PFSK-1 (cell line): ENCODE results near the gene EMILIN3.

Experiments used
- FOXP2 ChIP-seq: optimal IDR thresholded peaks from 2 replicates; pipeline ENCODE3; 2011; ENCODE audit warnings: borderline replicate concordance, control low read depth, inconsistent platforms; ENCODE audit not compliant: insufficient read depth; ENCODE audit errors: extremely low read length, extremely low read depth
- POLR2AphosphoS5 ChIP-seq: IDR thresholded peaks from 2 replicates; pipeline ENCODE4 v1.6.1; 2012; ENCODE audit warnings: low read depth, mild to moderate bottlenecking, control low read depth, low read length, moderate library complexity
- SIN3A ChIP-seq: IDR thresholded peaks from 2 replicates; pipeline ENCODE4 v1.6.1; 2012; ENCODE audit warnings: mild to moderate bottlenecking, low read length, moderate library complexity, borderline replicate concordance; ENCODE audit not compliant: insufficient read depth
- TAF1 ChIP-seq: IDR thresholded peaks from 2 replicates; pipeline ENCODE4 v1.6.1; 2012; ENCODE audit warnings: low read length, control low read depth, borderline replicate concordance; ENCODE audit not compliant: insufficient read depth
- TF ChIP-seq, protein P1 (sequence below), 2 experiments: IDR thresholded peaks; 2 replicates each; pipeline versions ENCODE4 v1.6.1 to v1.8.0; 2011 to 2012; ENCODE audit warnings: low read depth in 2 of 2, low read length in 2 of 2, control low read depth in 1 of 2, inconsistent platforms in 1 of 2, mild to moderate bottlenecking in 1 of 2, moderate library complexity in 1 of 2; ENCODE audit not compliant: insufficient read depth in 1 of 2

DNA sequence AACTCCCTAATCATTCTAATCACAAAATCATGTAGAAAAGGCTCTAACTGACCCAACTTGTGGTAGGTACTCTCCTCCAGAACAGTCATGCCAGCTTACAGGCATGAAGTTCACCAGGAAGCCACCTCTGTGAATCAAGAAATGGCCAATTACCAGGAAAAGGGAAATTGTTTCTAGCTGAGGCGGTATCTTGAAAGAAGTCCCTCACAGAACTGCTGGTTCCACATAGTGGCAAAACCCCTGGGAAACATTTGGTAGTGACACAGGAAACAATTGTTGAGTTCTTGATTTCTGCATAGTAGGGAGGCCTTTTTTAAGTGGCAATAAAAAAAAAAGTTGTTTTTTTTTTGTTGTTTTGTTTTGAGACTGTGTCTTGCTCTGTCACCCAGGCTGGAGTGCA, 45.6 kb downstream of the EMILIN3 start:
- TF ChIP-seq, protein P1, sequence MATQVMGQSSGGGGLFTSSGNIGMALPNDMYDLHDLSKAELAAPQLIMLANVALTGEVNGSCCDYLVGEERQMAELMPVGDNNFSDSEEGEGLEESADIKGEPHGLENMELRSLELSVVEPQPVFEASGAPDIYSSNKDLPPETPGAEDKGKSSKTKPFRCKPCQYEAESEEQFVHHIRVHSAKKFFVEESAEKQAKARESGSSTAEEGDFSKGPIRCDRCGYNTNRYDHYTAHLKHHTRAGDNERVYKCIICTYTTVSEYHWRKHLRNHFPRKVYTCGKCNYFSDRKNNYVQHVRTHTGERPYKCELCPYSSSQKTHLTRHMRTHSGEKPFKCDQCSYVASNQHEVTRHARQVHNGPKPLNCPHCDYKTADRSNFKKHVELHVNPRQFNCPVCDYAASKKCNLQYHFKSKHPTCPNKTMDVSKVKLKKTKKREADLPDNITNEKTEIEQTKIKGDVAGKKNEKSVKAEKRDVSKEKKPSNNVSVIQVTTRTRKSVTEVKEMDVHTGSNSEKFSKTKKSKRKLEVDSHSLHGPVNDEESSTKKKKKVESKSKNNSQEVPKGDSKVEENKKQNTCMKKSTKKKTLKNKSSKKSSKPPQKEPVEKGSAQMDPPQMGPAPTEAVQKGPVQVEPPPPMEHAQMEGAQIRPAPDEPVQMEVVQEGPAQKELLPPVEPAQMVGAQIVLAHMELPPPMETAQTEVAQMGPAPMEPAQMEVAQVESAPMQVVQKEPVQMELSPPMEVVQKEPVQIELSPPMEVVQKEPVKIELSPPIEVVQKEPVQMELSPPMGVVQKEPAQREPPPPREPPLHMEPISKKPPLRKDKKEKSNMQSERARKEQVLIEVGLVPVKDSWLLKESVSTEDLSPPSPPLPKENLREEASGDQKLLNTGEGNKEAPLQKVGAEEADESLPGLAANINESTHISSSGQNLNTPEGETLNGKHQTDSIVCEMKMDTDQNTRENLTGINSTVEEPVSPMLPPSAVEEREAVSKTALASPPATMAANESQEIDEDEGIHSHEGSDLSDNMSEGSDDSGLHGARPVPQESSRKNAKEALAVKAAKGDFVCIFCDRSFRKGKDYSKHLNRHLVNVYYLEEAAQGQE (IDR thresholded peaks at IDR 0.05; ENCODE audit: insufficient read depth in 1 of 2, low read depth in 2 of 2, low read length in 2 of 2), result no peak
- TF ChIP-seq POLR2AphosphoS5 (no peak), SIN3A (no peak), TAF1 (no peak), FOXP2 (no peak)
